Hematopoietic multipotent progenitor cell treated with erythropoietin and hydrocortisone succinate and interleukin-3 and kit ligand, for 4 days (in vitro differentiated cells): Measurements from ENCODE around the gene RUFY3.
"Not testable (repeated sequence)": the region's sequence is repeated elsewhere in the genome, so short reads cannot be mapped to it uniquely, and the experiment has no call there.

ENCODE experiments used
- DNase-seq: peaks from one replicate; pipeline ENCODE4 v3.0.0-alpha.2; 2015

The RUFY3 gene

DNA sequence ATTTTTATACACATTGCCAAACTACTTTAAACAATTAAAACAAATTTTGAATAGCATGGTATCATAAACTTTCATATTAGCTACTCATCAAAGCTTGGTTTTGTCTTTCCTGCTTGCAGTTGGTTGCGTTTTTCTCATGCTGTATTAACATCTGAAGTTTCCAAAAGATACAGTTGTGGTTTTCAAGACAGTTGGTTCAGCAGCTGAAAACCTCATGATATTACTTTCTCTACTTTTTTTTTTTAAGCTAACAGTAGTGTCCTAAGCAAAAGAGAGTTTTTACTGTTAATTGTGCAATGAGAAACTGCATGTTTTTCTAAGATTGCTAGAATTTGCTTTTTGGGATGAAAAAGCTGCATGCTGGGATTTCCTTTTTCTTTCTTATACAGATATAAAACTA is 15.2 kb downstream of the RUFY3 start:
- peak; percentile 91 for DNase-seq

DNA sequence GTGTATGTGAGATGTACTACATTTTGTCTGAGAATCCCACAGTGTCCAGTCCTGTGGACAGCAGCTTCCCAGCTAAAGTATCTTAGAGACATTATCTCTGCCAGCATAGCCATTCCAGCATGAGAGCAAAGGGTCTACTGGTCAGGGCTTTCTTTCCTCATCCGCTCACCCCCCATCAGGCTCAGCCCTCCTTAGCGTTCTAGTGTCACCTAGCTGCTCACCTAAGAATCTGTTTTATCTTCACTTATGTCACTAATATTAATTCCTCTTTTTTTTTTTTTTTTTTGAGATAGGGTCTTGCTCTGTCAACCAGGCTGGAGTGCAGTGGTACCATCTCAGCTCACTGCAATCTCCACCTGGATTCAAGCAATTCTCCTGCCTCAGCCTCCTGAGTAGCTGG is 15.6 kb downstream of the RUFY3 start:
- DNase-seq: no peak

DNA sequence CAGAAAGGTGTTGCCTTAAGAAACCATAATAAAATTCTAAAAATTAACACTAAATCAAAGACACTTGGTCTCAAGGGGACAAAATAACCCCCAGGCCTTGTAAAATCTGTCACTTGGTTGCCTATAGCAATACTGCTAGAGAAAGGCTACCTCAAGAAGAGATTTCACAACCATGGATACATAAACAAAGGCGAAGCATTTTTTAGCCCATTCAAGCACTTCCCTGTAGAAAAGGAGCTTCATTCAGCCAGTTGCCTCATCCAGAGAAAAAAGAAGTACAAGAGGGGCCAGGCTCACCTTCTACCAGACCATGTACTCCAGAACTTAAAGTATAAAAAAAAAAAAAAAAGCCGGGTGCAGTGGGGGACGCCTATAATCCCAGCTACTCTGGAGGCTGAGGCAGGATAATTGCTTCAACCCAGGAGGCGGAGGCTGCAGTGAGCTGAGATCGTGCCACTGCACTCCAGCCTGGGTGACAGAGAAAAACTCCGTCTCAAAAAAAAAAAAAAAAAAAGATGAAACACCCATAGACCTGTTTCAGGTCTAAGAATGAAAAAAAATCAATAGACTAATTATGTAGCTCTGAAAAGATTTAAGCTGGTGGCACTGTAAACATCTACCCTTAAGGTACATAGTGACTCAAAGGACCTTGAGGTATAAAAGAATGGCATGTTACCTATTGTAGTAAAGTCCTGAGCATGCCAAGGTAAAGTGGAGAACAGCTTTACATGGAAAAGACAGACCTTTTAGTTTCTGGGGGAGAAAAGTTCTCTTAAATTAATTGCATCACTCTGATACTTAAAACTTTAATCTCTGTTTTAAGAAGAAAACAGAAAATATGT is 18.0 kb downstream of the RUFY3 start:
- peak; percentile 56 for DNase-seq

DNA sequence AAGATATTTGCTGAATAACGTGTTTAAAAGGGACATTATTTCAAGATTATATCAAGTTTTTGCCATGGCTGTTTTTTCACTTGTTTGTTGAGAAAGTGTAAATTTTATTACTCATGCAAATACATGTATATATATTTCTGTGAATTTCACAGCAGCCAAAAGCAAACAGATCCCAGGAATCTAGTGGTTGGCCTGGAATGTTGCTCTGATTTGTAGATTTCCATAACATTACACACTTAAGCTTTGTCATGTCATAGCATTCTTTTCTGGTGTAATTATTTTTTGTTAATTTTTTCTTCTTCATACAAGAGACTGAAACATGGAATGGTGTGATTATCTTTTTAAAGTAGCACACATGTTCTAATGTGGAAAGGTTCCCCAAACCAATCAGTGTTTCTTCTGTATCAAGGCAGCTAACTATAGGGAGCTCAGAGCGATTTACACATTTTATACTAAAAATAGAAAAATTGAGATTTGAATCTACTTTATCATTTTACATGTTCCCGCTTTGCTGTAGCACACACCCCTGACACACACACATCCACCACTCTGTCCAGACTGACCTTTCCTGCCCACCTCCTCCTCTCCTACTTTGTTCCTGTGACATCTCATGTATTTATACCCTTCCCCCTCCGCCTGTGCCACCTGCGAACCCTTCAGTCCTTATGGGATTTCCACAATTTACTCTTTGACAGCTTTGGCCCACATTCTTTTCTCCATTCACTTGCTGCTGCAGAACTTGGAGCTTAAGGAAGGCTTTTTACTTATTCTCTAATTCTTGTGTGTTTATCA is 20.3 kb downstream of the RUFY3 start:
- no peak for DNase-seq

DNA sequence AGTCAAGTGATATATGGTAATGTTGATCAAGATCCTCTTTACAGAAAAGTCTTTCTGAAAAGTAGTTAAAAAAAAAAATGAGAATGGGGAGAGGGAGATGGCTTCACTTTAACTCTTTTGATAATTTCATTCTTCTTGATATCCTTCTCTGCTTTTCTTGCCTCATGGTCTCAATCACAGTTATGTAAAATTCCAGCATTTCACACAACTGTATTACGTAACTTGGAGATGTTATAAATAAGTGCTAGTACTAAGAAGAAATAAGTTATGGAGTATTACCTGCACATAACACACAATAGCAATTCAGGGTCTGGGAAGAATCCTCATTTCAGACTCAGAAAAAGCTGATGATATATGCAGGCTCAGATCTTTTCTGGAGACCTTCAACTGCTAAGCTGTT is 22.0 kb downstream of the RUFY3 start:
- no peak for DNase-seq

DNA sequence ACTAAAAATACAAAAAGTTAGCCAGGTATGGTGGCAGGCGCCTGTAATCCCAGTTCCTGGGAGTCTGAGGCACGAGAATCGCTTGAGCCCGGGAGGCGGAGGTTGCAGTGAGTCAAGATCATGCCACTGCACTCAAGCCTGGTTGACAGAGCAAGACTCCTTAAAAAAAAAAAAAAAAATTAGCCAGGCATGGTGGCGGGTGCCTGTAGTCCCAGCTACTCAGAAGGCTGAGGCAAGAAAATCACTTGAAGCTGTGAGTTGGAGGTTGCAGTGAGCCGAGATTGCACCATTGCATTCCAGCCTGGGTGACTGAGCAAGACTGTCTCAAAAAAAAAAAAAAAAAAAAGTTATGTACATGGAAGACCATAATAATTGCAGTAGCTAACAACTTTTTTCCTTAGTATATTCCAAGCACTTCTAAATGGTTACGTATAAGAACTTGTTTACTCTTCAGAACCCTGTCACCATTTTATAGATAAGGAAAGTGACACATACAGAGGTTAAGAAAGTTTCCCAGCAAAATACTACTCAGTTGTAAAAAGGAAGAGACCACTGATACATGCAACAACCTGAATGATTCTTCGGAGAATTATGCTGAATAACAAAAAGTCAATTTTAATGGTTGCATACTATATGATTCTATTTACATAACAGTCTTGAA is 24.5 kb downstream of the RUFY3 start:
- DNase-seq: no peak

DNA sequence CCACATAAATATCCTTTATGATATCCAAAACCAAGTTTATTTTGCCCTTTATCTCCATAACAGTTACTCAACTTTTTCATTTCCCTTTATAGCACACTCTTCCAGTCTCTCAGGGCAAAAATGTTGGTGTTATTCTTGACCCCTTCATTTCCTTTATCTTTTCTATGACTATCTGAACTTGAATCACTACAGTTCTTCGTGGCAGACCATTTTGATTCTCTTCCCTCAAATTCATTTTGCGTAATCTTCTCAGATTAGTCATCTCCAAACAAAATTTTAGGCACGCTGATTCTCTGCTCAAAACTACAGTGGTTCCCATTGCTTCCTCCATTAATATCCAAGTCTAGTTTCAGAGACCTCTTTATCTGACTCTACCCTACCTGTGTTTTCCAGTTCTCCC is 26.1 kb downstream of the RUFY3 start:
- DNase-seq: no peak

DNA sequence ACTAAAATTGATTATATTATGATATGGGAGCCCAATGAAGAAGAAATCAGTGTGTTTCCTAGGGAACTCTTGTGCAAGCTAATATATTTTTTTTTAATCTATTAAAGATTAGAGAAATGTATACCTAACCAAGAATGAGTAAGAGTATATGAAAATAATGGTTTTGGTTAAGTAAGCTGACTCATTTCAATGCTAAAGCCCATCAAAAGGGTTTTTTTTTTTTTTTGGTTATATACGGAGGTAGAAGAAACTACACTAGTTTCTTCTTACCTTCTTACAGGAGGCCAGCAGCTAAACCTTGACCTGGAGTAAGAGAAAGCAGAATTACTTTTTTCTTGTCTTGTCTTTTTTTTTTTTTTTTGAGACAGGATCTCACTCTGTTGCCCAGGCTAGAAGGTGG is 27.5 kb downstream of the RUFY3 start:
- DNase-seq: no peak

DNA sequence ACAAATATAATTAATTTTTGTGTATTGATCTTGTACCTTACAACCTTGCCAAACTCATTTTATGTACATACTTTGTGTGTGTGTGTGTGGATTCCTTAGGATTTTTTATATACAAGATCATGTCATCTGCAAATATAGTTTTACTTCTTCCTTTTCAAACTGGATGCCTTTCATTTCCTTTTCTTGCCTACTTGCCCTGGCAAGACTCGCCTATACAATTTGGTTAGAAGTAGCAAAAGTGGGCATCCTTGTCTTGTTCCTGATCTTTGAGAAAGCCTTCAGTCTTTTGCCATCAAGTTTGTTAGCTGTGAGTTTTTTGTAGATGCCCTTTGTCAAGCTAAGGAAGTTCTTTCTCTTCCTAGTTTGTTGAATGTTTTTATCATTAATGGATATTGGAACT is 30.5 kb downstream of the RUFY3 start:
- DNase-seq: no peak

DNA sequence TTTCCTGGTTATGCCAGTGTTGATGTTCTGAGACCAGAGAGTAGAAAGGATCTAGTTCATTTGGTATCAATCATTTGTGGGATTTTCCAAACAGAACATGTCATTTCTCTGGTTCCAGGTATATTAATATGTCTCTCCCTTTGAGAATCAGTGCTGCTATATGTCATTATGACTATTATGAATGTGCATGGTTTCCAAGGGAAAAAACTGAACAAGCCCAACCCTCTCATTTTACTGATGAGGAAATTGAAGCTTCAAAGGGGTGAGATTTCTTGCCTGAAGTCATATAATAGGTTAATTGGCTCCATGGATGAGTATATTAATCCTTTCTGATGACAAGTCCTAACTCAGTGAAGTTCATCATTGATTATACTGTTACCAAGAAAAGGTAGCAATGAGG is 31.9 kb downstream of the RUFY3 start:
- no peak for DNase-seq

DNA sequence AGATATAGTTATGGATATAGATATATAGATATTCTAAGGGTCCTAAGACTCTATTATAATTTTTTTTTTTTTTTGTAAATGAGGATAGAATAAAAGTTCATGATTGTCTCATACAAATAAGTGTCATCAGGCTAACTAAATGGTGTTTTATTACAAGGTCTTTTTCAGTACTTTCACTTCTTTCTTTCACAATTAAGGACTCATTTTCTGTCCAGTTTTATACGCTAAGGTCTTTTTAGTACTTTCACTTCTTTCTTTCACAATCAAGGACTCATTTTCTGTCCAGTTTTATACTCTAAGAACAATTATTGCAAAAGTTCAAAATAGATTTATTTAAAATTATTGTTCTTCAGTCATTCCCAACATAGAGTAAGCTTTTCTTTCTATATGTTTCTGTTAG is 32.7 kb downstream of the RUFY3 start:
- no peak for DNase-seq

DNA sequence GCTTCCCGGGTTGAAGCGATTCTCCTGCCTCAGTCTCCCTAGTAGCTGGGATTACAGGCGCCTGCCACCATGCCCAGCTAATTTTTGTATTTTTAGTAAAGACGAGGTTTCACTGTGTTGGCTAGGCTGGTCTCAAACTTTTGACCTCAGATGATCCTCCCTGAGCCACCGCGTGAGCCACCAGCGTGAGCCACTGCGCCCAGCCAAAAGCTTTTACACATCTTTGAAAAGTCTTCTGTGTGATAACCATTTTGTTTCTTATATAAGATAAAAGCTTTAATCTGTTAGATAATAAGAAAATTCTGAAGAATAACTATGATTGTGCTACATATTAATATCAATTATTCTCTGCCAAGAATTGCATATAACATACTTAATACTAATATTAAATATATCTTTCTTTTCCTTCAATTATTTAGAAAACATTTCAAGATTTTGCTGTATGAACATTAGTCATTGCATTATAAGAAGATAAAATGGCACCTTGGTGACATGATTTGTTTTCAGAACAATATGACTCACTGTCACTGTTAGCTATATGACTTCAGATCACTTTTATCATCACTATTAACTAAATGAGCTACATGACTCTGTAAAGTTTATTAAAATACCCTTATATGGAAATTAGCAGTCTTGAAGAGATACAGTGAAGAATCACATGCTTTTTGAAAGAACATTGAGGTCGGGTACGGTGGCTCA is 33.4 kb downstream of the RUFY3 start:
- no peak for DNase-seq

DNA sequence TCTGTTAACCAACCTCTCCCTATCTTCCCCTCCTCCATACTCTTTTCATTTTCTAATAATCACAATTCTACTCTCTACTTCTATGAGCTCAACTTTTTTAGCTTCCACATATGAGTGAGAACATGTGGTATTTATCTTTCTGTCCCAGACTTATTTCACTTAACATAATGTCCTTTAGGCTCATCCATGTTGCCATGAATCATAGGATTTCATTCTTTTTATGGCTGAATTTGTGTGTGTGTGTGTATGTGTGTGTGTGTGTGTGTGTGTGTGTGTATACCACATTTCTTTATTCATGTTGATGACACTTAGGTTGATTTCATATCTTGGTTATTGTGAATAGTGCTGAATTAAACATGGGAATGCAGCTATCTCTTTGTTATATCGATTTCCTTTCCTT is 37.4 kb downstream of the RUFY3 start:
- DNase-seq: peak; percentile 28

DNA sequence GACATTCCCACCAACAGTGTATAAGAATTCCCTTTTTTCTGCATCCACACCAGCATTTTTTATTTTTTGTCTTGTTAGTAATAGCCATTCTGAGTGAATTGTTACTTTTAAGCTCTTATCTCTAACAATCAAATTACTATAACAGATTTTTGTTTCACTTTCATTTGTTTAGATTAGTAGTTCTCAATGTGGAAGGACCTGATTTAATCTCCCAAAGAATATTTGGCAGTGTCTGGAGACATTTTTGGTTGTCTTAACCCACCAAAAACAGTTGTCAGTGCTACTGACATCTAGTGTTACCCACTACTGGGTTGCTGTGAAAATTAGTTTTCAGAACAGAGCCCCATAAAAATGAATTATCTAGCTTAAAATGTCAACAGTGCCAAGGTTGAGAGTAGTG is 37.9 kb downstream of the RUFY3 start:
- peak; percentile 20 for DNase-seq

DNA sequence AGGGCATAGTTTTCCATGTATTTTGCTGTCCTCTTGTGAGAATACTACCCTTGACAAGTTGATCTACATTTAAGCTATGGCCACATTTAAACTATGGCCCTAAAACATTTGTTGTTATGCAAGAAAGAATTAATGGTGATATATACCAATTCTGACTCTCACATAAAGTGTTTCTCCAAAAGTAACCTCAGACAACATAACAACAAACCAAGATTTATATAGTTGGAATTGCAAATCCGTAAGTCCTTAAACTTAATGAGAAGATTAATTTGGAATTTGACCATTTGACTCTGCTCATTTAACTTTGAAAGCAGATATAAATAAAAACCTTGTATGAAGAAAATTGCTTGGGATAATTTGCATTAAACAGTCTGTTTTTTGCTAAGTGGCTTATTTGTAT is 38.9 kb downstream of the RUFY3 start:
- DNase-seq: no peak

DNA sequence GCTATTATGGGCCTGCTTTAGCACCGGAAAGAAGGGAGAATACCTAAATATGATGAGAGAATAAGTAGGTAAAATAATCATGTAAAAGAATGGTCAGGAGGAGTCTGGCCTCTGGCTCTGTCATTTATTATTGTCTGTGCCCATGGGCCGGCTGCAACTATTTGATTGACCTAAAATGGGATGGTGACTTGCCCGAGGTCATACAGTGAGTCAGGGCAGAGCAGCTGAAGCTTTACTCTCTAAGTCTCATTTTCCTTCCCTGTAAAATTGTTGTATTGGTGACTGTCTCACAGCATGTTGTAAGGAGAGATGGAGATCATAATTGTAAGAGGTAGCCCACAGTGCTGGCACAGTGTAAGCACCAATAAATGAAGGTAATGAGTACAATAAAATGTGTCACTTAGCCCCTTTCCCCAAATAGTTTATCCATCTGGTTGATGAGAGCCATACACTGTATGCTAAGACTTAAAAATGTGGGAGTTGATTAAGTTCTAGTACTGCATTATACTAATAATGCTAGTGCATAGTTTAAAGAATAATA is 39.6 kb downstream of the RUFY3 start:
- DNase-seq: no peak

DNA sequence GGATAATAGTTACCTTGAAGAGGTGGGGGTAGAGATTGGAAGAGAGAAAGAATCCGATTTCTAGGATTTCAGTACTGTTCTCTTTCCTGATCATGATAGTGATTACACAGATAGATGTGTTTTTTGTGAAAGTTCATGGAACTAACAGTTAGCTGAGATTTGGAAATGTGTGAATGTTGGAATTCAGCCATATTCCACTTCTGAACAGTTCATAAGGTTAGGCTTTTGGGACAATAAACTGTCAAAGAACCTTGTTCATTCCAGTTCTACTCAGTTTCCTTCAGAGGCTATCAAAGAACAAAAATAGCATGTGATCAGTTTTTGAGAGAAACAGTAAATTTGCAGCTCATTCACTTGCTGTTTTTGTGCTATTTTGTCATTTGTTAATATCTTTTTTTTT is 43.6 kb downstream of the RUFY3 start:
- no peak for DNase-seq

DNA sequence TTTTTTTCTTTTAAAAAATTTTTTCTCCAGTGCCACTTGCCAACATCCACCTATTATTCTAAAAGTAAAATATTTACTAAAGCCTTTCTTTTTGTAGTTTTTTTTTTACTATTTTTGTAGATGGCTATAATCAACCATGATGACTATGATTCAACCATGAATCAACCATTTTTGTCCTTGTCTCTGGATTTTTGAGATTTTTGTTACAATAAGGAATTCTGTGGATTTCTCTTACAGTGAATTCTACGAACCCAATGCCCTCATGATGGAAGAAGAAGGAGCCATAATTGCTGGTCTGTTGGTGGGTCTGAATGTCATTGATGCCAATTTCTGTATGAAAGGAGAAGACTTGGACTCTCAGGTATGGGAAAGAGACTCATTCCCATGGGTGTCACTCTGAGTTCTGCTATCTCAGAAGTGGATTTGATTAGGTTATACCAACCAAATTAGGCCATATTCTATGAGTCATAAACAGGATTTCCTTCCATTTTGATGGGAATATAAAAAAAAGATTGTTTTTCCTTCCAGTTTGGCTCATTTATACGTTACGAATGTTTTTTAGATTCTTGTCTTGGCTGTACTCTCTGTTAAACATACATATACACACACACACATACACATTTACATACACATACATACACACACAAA is 46.7 kb downstream of the RUFY3 start:
- no peak for DNase-seq

DNA sequence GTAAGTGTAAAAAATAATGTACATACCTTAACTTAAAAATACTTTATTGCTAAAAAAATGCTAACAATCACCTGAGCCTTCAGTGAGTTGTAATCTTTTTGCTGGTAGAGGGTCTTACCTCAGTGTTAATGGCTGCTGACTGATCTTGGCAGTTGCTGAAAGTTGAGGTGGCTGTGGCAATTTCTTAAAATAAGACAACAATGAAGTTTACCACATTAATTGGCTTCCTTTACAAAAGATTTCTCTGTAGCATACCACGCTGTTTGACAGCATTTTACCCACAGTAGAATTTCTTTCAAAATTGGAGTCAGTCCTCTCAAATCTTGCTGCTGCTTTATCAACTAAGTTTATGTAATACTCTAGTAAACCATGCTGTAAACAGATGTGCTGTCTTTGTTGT is 47.6 kb downstream of the RUFY3 start:
- not testable (repeated sequence) for DNase-seq

DNA sequence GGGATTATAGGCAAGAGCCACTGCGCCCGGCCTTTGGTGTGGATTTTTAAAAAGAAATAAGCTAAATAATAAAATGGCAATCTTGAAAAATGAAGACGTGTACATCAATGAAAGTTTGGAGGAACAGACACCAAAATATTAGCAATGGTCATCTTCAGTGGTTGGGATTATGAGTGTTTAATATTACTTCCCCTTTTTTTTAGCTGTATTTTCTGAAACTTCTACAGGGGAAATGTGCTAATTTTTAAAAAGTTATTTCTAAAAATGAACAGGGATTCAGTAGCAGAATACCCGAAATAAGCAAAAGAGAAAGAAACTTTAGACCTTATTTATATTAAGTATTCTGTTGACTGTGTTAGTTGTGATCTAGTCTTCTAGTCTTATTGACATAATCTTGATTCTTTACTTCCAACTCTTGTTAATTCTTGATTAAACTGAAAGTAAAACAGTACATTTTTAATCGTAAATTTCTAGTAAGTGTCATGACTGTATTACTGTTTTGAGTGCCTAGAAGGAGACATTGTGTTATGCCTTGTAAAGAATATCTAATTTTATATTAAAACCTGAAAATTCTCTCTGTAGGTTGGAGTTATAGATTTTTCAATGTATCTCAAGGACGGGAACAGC is 51.3 kb downstream of the RUFY3 start:
- peak; percentile 51 for DNase-seq

DNA sequence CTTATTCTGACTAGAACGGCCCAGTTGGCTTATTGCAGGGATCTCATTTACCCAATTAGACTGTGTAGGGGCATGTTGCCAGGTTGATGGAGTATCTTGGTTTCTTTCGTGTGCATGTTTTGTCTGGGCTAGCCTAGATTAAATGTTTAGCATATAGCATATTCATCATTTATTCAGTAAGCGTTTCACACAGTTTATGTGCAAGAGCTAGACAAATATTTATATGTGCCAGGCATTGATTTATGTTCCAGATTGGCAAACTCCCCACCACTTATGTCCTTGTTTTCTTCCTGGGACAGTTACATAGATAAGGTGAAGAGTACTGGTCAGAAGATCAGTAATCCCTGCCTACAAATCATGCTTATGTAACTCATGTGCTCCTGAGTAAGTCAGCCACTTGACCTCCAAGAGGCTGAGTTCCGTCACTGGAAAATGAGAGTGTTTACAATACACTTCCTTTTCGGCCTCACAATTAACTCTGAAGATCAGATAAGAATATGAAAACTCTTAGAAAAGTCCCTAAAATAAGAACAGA is 57.2 kb downstream of the RUFY3 start:
- no peak for DNase-seq

DNA sequence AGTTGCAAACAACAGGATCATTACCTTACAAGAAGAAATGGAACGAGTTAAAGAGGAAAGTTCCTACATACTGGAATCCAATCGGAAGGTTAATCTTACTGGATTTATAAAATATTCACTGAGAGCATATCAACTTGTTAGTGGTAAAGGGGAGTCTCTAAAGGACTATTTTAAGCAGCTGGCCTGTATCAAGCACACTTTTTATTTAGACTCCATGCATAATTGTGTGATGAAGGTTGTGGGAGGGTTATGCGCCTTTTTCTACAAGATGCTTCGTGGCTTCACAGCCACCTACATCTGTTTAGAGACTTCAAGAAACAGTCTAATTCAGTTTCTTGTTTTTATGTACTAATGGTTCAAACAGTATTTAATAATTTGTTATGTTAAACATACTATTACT is 61.3 kb downstream of the RUFY3 start:
- no peak for DNase-seq
